ENCODE data around the gene NFIB. TPM values are rescaled to one million over a fixed set of nuclear protein-coding genes. Genes with fewer than 3 reads are reported as not detected.
A peak's percentile ranks its signal among the peaks of the same experiment; 100 is the strongest.

The NFIB gene
- total RNA-seq, 1 donor from 2014 or later = 66.3 TPM

DNA sequence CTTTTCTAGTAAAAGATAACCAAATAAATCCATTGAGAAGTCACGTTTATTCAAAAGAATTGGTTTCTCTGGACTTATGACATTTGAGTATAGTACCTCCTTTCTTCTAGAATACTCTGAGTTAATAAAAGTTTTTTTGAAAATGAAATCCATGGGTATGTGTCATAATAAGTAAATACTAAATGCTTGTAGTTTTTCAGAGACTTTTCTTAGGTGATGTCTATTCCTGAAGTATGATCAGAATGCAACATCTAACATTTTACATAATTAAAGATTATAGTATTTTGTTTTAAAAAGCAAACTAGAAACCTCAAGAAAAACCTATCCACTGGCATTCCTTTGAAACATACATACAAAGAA is 63.2 kb downstream of the NFIB start:
- no peak for DNase-seq (ENCODE audit: low spot score)
- no peaks in the 10 kb centered on the region for H3K36me3 Mint-ChIP-seq (ENCODE audit: low read depth)
- H3K27ac Mint-ChIP-seq (ENCODE audit: unreplicated experiment) = peak overlapping the region; percentile 76
- TF ChIP-seq, protein P1, sequence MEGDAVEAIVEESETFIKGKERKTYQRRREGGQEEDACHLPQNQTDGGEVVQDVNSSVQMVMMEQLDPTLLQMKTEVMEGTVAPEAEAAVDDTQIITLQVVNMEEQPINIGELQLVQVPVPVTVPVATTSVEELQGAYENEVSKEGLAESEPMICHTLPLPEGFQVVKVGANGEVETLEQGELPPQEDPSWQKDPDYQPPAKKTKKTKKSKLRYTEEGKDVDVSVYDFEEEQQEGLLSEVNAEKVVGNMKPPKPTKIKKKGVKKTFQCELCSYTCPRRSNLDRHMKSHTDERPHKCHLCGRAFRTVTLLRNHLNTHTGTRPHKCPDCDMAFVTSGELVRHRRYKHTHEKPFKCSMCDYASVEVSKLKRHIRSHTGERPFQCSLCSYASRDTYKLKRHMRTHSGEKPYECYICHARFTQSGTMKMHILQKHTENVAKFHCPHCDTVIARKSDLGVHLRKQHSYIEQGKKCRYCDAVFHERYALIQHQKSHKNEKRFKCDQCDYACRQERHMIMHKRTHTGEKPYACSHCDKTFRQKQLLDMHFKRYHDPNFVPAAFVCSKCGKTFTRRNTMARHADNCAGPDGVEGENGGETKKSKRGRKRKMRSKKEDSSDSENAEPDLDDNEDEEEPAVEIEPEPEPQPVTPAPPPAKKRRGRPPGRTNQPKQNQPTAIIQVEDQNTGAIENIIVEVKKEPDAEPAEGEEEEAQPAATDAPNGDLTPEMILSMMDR (IDR thresholded peaks at IDR 0.05) = no peak
- H3K9me3 Mint-ChIP-seq (ENCODE audit: low read depth) = no peaks in the 10 kb centered on the region
- H3K27me3 Mint-ChIP-seq (ENCODE audit: low read depth) = no peaks in the 10 kb centered on the region
- H3K4me3 Mint-ChIP-seq (ENCODE audit: unreplicated experiment) = no peak overlapping the region
- peaks cover 49% of the 10 kb centered on the region for H3K4me1 Mint-ChIP-seq (ENCODE audit: low read depth)

DNA sequence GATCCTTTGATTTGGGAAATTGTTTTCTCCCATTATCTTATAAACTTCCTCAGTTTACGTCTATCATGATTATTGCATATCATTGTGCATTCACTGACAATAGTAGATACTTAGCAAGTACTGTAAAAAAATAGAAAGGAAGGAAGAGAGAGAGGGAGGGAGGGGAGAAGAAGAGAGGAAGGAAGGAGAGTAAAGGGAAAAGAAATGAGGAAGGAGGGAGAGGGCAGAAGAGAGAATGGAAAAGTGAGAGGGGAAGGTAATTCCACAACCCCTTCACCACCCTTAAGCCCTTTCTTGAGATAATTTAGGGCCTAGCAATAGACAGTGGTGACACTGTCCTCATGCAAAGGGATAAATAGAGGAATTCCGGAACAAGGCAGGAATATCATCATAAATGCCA is 64.4 kb downstream of the NFIB start:
- H3K4me3 Mint-ChIP-seq (ENCODE audit: unreplicated experiment) = no peak overlapping the region
- H3K27me3 Mint-ChIP-seq (ENCODE audit: low read depth) = no peaks in the 10 kb centered on the region
- no peak for DNase-seq (ENCODE audit: low spot score)
- TF ChIP-seq, protein P1 (IDR thresholded peaks at IDR 0.05) = no peak
- H3K36me3 Mint-ChIP-seq (ENCODE audit: low read depth) = no peaks in the 10 kb centered on the region
- peak overlapping the region; percentile 25 for H3K27ac Mint-ChIP-seq (ENCODE audit: unreplicated experiment)
- H3K4me1 Mint-ChIP-seq (ENCODE audit: low read depth) = peaks cover 52% of the 10 kb centered on the region
- no peaks in the 10 kb centered on the region for H3K9me3 Mint-ChIP-seq (ENCODE audit: low read depth)

DNA sequence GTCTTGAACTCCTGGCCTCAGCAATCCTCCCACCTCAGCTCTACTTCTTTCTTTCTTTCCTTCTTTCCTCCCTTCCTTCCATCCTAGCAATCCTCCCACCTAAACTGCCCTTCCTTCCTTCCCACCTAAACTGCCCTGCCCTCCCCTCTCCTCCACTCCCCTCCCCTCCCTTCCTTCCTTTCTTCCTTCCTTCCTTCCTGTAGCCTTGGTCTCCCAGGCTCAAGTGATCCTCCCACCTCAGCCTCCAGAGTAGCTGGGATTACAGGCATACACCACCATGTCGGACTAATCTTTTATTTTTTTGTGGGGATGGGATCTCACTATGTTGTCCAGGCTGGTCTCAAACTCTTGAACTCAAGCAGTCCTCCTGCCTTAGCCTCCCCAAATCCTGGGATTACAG is 65.8 kb downstream of the NFIB start:
- H3K27ac Mint-ChIP-seq (ENCODE audit: unreplicated experiment) = no peak overlapping the region
- H3K4me1 Mint-ChIP-seq (ENCODE audit: low read depth) = peaks cover 60% of the 10 kb centered on the region
- H3K27me3 Mint-ChIP-seq (ENCODE audit: low read depth) = no peaks in the 10 kb centered on the region
- H3K9me3 Mint-ChIP-seq (ENCODE audit: low read depth) = no peaks in the 10 kb centered on the region
- no peak overlapping the region for H3K4me3 Mint-ChIP-seq (ENCODE audit: unreplicated experiment)
- H3K36me3 Mint-ChIP-seq (ENCODE audit: low read depth) = no peaks in the 10 kb centered on the region
- DNase-seq (ENCODE audit: low spot score) = no peak
- TF ChIP-seq, protein P1 (IDR thresholded peaks at IDR 0.05) = no peak

DNA sequence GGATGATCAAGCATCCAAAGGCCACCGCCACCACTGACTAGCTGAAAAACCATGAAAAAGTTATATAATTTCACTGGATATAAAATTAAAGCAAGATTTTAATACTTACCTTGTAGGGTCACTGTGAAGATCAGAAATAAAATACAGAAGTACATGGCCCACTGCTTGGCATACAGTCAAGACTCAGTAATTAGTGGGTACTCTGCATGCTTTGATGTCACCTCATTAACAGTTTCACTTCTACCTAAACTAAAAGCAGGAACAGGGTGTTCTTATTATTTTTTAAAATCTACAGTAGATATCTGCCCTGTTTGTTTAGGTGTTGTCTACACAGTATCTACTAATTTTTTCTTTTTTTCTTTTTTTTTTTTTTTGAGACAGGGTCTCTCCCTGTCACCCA is 66.4 kb downstream of the NFIB start:
- Mint-ChIP-seq H3K27me3 (ENCODE audit: low read depth) (no peaks in the 10 kb centered on the region), H3K36me3 (ENCODE audit: low read depth) (no peaks in the 10 kb centered on the region), H3K27ac (ENCODE audit: unreplicated experiment) (no peak overlapping the region), H3K4me3 (ENCODE audit: unreplicated experiment) (no peak overlapping the region), H3K4me1 (ENCODE audit: low read depth) (peaks cover 64% of the 10 kb centered on the region), H3K9me3 (ENCODE audit: low read depth) (no peaks in the 10 kb centered on the region)
- TF ChIP-seq, protein P1 (IDR thresholded peaks at IDR 0.05) = no peak
- DNase-seq (ENCODE audit: low spot score) = no peak

DNA sequence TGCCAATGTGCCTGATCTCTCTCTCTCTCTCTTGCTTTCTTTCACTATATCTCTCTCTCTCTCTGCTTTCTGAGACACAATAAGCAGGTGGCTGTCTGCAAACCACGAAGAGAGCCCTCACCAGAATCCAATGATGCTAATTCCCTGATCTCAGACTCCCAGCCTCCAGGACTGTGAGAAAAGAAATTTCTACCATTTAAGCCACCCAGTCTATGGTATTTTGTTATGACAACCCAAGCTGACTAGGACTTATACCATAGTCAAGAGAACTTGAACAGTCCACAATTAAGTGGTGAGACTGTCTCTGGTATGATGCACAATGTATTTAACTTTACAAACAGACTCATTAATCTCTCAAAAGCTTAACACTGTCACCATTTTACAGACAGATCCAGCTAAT is 67.0 kb downstream of the NFIB start:
- Mint-ChIP-seq H3K4me1 (ENCODE audit: low read depth) (peaks cover 66% of the 10 kb centered on the region), H3K27me3 (ENCODE audit: low read depth) (no peaks in the 10 kb centered on the region), H3K4me3 (ENCODE audit: unreplicated experiment) (no peak overlapping the region), H3K27ac (ENCODE audit: unreplicated experiment) (no peak overlapping the region), H3K9me3 (ENCODE audit: low read depth) (no peaks in the 10 kb centered on the region), H3K36me3 (ENCODE audit: low read depth) (no peaks in the 10 kb centered on the region)
- DNase-seq (ENCODE audit: low spot score) = no peak
- TF ChIP-seq, protein P1 (IDR thresholded peaks at IDR 0.05) = no peak
